ENCODE measurements around the gene PLCB1.
"Not testable (repeated sequence)": the region's sequence is repeated elsewhere in the genome, so short reads cannot be mapped to it uniquely, and the experiment has no call there.

PLCB1 gene

GRCh38 chr20:8155812-8156211 is 23.7 kb downstream of the PLCB1 start:
- no peak for TF ChIP-seq CTCF (IDR thresholded peaks at IDR 0.05; ENCODE audit: low read depth, low read length, missing control alignments)
- no peak for DNase-seq (ENCODE audit: low read depth)
- no peak overlapping the region for H3K4me3 ChIP-seq (ENCODE audit: low read depth, low read length)

- TF ChIP-seq CTCF (IDR thresholded peaks at IDR 0.05; ENCODE audit: low read depth, low read length, missing control alignments), result no peak
- no peak for DNase-seq (ENCODE audit: low read depth)
- H3K4me3 ChIP-seq (ENCODE audit: low read depth, low read length), result no peak overlapping the region
Measured at GRCh38 chr20:8156235-8157079, 24.4 kb downstream of the PLCB1 start.

- not testable (repeated sequence) for H3K4me3 ChIP-seq (ENCODE audit: low read depth, low read length); DNase-seq (ENCODE audit: low read depth)
Measured at GRCh38 chr20:8159217-8159616, 27.2 kb downstream of the PLCB1 start.

GRCh38 chr20:8161264-8162071 is 29.4 kb downstream of the PLCB1 start:
- no peak overlapping the region for H3K4me3 ChIP-seq (ENCODE audit: low read depth, low read length)
- TF ChIP-seq CTCF (IDR thresholded peaks at IDR 0.05; ENCODE audit: low read depth, low read length, missing control alignments), result no peak

GRCh38 chr20:8162610-8163009 is 30.5 kb downstream of the PLCB1 start:
- no peak overlapping the region for H3K4me3 ChIP-seq (ENCODE audit: low read depth, low read length)
- no peak for TF ChIP-seq CTCF (IDR thresholded peaks at IDR 0.05; ENCODE audit: low read depth, low read length, missing control alignments)
- DNase-seq (ENCODE audit: low read depth), result no peak

More at GRCh38 chr20:8161264-8162071, 29.4 kb downstream of the PLCB1 start:
- no peak for DNase-seq (ENCODE audit: low read depth)

GRCh38 chr20:8163543-8163942 is 31.5 kb downstream of the PLCB1 start:
- no peak for TF ChIP-seq CTCF (IDR thresholded peaks at IDR 0.05; ENCODE audit: low read depth, low read length, missing control alignments)

GRCh38 chr20:8166730-8167129 is 34.7 kb downstream of the PLCB1 start:
- H3K4me3 ChIP-seq (ENCODE audit: low read depth, low read length), result no peak overlapping the region
- DNase-seq (ENCODE audit: low read depth), result no peak
- no peak for TF ChIP-seq CTCF (IDR thresholded peaks at IDR 0.05; ENCODE audit: low read depth, low read length, missing control alignments)

More at GRCh38 chr20:8163543-8163942, 31.5 kb downstream of the PLCB1 start:
- no peak for DNase-seq (ENCODE audit: low read depth)
- no peak overlapping the region for H3K4me3 ChIP-seq (ENCODE audit: low read depth, low read length)
